HG03135 (cell line): ENCODE measurements around the gene DNMT1.
A peak's percentile ranks its signal among the peaks of the same experiment; 100 is the strongest.
"Not testable (repeated sequence)": the region's sequence is repeated elsewhere in the genome, so short reads cannot be mapped to it uniquely, and the experiment has no call there.

Experiments used
- ATAC-seq: cut with Tn5 transposase; IDR thresholded peaks from one replicate; pipeline ENCODE4 v1.9.1; 2021; ENCODE audit warnings: mild to moderate bottlenecking, moderate library complexity; ENCODE audit not compliant: unreplicated experiment

The DNMT1 gene

GRCh38 chr19:10222201-10222890 lies 27.6 kb upstream of the DNMT1 start:
- ATAC-seq: no peak

- ATAC-seq: no peak
Measured at GRCh38 chr19:10220695-10221094, 25.9 kb upstream of the DNMT1 start.

DNA sequence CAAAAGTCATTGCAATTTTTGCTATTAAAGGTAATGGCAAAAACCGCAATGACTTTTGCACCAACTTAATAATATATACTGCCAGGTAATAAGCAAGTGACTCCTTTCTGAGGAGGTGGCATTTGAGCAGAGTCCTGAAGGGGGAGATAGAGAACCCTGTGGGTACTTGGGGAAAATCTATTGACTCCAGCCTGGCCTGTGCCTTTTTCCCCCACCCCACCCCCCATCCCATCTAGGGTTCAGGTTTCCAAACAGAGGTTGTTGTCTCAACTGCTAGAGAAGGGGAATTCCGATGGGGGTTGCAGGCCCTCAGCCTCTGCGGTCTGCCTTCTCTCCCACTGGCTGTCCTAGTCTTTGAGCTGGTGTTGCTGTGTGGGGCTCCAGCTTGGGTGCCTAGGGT lies 24.9 kb upstream of the DNMT1 start:
- no peak for ATAC-seq

DNA sequence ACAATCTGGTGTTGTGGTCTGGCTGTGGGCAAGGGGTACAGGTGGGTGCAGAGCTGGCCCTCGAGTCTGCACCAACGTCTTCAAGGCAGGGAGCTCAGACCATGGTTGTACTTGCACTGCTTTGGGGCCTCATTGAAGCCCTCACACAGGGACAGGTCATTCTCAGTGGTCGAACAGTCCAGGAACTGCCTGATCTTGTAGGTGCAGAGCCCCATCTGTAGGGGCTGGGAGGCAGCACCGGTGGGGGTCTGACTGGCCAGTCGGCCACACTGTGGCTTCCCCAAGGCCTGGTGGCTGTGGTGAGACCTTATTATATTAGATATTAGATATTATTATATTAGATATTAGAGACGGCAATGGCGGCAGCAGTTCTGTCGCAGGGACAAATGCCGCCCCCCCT lies 22.3 kb upstream of the DNMT1 start:
- ATAC-seq: no peak

GRCh38 chr19:10214784-10215183 lies 20.0 kb upstream of the DNMT1 start:
- no peak for ATAC-seq

- no peak for ATAC-seq
Measured at GRCh38 chr19:10211691-10212090, 16.9 kb upstream of the DNMT1 start.

GRCh38 chr19:10211061-10211460 lies 16.3 kb upstream of the DNMT1 start:
- no peak for ATAC-seq

DNA sequence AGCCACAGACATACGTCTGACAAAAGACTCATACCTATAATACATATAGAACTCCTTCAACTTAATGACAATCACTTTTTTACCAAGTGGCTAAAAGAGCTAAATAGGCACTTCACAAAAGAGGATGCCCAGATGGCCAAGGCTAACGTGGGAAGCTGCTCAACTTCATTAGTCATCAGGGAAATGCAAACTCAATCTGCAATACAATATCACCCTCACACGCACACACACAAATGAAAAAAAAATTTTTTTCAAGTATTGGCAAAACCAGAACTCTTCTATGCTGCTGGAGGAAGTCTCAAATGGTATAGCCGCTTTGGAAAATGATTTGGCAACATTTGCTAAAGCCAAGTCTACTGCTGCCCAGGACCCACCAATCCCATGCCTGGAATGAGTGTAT lies 14.6 kb upstream of the DNMT1 start:
- ATAC-seq: no peak

- ATAC-seq: no peak
Measured at GRCh38 chr19:10207026-10207425, 12.3 kb upstream of the DNMT1 start.

DNA sequence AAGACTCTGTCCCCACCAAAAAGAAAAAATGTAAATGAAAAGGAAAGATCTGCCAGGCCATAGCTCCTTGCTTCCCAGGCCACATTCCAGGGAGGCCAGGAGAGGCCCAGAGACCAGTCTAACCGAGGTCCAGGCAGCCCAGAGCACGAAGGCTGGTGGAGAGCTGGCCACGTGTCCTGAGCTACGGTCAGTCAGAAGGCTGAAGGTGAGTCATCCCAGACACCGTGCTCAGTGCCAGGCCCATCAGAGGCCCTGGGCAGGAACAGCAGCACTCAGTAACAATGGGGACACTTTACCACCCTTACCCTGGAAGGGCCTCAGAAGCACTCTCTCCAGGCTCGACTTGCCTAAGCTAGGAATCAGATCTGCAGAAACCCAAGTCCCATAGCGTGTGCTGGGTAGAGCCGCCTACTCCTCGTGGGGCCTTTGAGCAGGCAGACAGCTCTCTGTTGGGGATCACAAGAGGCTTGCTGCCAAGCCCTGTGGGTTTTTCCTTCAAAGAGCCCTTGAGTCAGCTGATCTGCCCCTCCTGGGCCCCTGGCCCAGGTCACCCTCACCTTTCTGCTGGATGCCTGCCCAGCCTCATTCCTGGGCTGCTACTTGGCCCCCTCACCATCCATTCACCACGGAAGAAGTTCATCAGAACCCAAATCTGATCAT lies 11.6 kb upstream of the DNMT1 start:
- no peak for ATAC-seq

- no peak for ATAC-seq
Measured at GRCh38 chr19:10205636-10206035, 10.9 kb upstream of the DNMT1 start.

GRCh38 chr19:10203686-10204085 lies 8.9 kb upstream of the DNMT1 start:
- no peak for ATAC-seq

GRCh38 chr19:10201176-10201575 lies 6.4 kb upstream of the DNMT1 start:
- ATAC-seq: no peak

- ATAC-seq: not testable (repeated sequence)
Measured at GRCh38 chr19:10200101-10200500, 5.3 kb upstream of the DNMT1 start.

DNA sequence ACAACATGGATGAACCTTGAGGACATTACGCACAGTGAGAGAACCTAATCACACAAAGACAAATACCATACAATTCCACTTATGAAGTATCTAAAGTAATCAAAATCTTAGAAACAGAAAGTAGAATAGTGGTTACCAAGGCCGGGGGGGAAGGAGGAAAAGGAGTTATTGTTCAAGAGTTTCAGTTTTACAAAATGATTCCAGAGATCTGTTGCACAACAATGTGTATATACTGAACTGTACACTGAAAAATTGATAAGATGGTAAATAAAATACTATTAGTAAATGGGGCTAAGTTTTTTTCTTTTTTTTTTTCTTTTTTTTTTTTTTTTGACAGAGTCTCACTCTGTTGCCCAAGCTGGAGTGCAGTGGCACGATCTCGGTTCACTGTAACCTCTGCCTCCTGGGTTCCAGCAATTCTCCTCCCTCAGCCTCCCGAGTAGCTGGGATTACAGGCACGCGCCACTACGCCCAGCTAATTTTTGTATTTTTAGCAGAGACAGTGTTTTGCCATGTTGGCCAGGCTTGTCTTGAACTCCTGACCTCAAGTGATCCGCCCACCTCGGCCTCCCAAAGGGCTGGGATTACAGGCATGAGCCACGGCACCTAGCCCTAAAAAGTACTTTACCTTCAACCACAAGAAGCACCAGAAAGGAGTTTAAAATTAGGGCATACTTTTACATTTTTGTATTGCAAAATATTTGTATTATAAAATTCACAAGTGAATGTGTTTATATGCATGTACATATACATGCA lies 4.3 kb upstream of the DNMT1 start:
- ATAC-seq: not testable (repeated sequence)

- ATAC-seq: no peak
Measured at GRCh38 chr19:10195199-10195519, 406 bp upstream of the DNMT1 start.

DNA sequence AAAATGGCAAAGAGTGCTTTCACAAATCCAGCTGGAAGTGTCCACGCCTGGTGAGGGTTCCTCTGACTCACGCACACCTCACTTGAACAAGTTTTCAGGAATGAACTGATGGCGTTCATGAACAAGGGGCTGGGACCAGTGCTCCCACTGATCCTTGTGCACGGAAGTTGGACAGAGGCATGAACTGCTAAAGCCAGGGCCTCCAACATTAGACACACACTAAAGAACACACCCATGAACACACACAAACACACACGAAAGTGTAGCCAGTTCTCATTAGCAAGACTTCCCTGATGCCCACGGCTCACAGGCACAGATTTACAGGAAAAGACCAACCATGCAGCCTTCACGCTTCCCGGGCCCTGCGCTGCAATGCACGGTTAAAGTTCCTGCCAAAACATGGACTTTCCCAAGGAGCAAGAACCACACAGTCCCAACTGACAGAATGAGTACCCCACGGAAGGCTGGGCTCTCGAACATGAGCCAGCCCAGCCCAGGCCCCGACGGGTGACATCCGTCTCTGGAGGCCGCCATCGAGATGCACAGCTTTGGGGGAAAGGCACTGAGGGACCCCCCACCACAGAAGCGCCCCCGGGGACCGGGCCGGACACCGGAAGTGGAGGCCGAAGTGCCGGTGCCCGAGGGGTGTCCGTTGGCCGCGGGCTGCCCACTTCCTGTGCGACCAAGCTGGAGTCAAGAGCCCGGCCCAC lies 808 bp downstream of the DNMT1 start:
- peak; percentile 16 for ATAC-seq

GRCh38 chr19:10192922-10193321 lies 1.8 kb downstream of the DNMT1 start:
- ATAC-seq: no peak

DNA sequence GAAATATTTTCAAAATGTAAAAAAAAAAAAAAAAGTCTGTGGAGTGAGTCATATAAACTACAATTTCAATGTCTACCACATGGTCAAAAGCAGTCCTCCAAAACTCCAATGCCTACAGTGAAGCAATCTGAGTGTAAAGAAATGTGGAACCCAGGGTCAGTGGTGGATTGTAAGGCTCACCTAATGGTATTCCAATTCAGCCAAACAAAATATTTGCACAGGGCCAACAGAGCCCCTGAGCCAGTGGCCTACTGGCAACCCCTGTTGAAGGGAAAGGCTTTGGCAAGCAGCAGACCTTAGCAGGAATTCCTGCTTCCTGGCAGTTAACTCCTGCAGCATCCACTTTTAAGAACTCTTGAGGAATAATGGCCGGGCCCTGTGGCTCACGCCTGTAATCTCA lies 3.4 kb downstream of the DNMT1 start:
- ATAC-seq: no peak

GRCh38 chr19:10190026-10190425 lies 4.7 kb downstream of the DNMT1 start:
- no peak for ATAC-seq

GRCh38 chr19:10189616-10190015 lies 5.1 kb downstream of the DNMT1 start:
- ATAC-seq: no peak

- no peak for ATAC-seq
Measured at GRCh38 chr19:10187315-10187714, 7.4 kb downstream of the DNMT1 start.
